SK-N-SH (cell line): ENCODE results near the gene SCAMP2.
"Not testable (repeated sequence)": the region's sequence is repeated elsewhere in the genome, so short reads cannot be mapped to it uniquely, and the experiment has no call there.

Source experiments
- CHD2 ChIP-seq: fragments of 150-350 bp; IDR thresholded peaks from 2 replicates; pipeline ENCODE4 v1.6.1; 2018; ENCODE audit warnings: low read length; ENCODE audit not compliant: partially characterized antibody
- ELF1 ChIP-seq: IDR thresholded peaks from 2 replicates; pipeline ENCODE4 v1.4.0; 2012
- EP300 ChIP-seq, 2 experiments: IDR thresholded peaks; 2 replicates each; pipeline versions ENCODE4 v1.4.0 to v1.6.1; 2012; ENCODE audit warnings: borderline replicate concordance in 1 of 2, low read depth in 1 of 2, low read length in 1 of 2
- FOXM1 ChIP-seq: IDR thresholded peaks from 2 replicates; pipeline ENCODE4 v1.4.0; 2012; ENCODE audit warnings: low read depth, mild to moderate bottlenecking
- GABPA ChIP-seq: IDR thresholded peaks from 2 replicates; pipeline ENCODE4 v1.4.0; 2012; ENCODE audit warnings: low read depth, mild to moderate bottlenecking
- MXI1 ChIP-seq: IDR thresholded peaks from 2 replicates; pipeline ENCODE4 v1.6.1; 2012; ENCODE audit warnings: mild to moderate bottlenecking, low read depth, low read length, improper control_type of control experiment
- POLR2AphosphoS5 ChIP-seq: IDR thresholded peaks from 2 replicates; pipeline ENCODE4 v1.6.1; 2012; ENCODE audit warnings: low read depth, low read length
- TCF12 ChIP-seq: IDR thresholded peaks from 2 replicates; pipeline ENCODE4 v1.4.0; 2012
- TF ChIP-seq, protein P1 (sequence below): fragments of 200-600 bp; sonication (generic); IDR thresholded peaks from 2 replicates; pipeline ENCODE4 v1.6.1; 2017; ENCODE audit warnings: antibody characterized with exemption, mild to moderate bottlenecking, moderate library complexity
- TF ChIP-seq, protein P2 (sequence below): IDR thresholded peaks from 2 replicates; pipeline ENCODE4 v1.4.0; 2012; ENCODE audit warnings: low read depth
- TF ChIP-seq, protein P3 (sequence below): IDR thresholded peaks from 2 replicates; pipeline ENCODE4 v1.4.0; 2012; ENCODE audit warnings: low read depth, borderline replicate concordance

DNA sequence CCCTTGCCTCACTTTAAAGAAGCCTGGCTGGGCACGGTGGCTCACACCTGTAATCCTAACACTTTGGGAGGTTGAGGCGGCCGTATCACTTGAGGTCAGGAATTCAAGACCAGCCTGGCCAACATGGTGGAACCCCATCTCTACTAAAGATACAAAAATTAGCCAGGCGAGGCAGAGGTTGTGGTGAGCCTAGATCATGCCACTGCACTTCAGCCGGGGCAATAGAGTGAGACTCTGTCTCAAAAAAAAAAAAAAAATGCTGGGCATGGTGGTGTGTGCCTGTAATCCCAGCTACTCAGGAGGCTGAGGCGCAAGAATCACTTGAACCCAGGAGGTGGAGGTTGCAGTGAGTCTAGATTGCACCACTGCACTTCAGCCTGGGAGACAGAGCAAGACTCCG, 21.2 kb upstream of the SCAMP2 start:
- TF ChIP-seq, protein P1, sequence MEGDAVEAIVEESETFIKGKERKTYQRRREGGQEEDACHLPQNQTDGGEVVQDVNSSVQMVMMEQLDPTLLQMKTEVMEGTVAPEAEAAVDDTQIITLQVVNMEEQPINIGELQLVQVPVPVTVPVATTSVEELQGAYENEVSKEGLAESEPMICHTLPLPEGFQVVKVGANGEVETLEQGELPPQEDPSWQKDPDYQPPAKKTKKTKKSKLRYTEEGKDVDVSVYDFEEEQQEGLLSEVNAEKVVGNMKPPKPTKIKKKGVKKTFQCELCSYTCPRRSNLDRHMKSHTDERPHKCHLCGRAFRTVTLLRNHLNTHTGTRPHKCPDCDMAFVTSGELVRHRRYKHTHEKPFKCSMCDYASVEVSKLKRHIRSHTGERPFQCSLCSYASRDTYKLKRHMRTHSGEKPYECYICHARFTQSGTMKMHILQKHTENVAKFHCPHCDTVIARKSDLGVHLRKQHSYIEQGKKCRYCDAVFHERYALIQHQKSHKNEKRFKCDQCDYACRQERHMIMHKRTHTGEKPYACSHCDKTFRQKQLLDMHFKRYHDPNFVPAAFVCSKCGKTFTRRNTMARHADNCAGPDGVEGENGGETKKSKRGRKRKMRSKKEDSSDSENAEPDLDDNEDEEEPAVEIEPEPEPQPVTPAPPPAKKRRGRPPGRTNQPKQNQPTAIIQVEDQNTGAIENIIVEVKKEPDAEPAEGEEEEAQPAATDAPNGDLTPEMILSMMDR: not testable (repeated sequence)
- not testable (repeated sequence) for TF ChIP-seq GABPA; POLR2AphosphoS5; ELF1; CHD2; FOXM1; MXI1; EP300 (IDR thresholded peaks at IDR 0.05; ENCODE audit: borderline replicate concordance in 1 of 2, low read depth in 1 of 2, low read length in 1 of 2); TCF12
- TF ChIP-seq, protein P2, sequence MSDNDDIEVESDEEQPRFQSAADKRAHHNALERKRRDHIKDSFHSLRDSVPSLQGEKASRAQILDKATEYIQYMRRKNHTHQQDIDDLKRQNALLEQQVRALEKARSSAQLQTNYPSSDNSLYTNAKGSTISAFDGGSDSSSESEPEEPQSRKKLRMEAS: not testable (repeated sequence)
- TF ChIP-seq, protein P3, sequence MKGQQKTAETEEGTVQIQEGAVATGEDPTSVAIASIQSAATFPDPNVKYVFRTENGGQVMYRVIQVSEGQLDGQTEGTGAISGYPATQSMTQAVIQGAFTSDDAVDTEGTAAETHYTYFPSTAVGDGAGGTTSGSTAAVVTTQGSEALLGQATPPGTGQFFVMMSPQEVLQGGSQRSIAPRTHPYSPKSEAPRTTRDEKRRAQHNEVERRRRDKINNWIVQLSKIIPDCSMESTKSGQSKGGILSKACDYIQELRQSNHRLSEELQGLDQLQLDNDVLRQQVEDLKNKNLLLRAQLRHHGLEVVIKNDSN: not testable (repeated sequence)
